IMR-90 (cell line): ENCODE measurements around the gene PTPRG. TPM values are rescaled to one million over a fixed set of nuclear protein-coding genes. Genes with fewer than 3 reads are reported as not detected.

Source experiments
- ATAC-seq: fragments of 200-7000 bp; cut with Tn5 transposase; 2 replicates; pipeline ENCODE4 v1.9.1; 2020; ENCODE audit warnings: low read depth, mild to moderate bottlenecking, moderate library complexity
- BruUV-seq: library from RNA; stranded (reverse); fragments of 400-500 nt; replicated peaks from 2 replicates; lab custom pipeline; 2021; lab: Mats Ljungman, UMichigan
- CTCF ChIA-PET: fragments of 300-600 bp; formaldehyde crosslinking; extraction: SDS; loops from one replicate; lab custom pipeline; 2021; ENCODE audit warnings: antibody characterized with exemption; lab: Yijun Ruan, JAX
- POLR2A ChIA-PET: fragments of 300-600 bp; sonication (Branson Sonifier 250); formaldehyde crosslinking; loops from one replicate; lab custom pipeline; 2022; ENCODE audit warnings: antibody characterized with exemption; ENCODE audit not compliant: unreplicated experiment; lab: Charles Lee
- DNase-seq: peaks from one replicate; pipeline ENCODE4 v3.0.0; 2013
- H2AFZ ChIP-seq: replicated peaks from 2 replicates; pipeline ENCODE3; 2013; ENCODE audit warnings: low read length, mild to moderate bottlenecking; ENCODE audit not compliant: poor library complexity
- H2AK5ac ChIP-seq: 2 replicates; pipeline ENCODE4 v1.6.1; 2013; ENCODE audit warnings: low read depth, low read length, inconsistent platforms
- H2AK9ac ChIP-seq: replicated peaks from 2 replicates; pipeline ENCODE3; 2013; ENCODE audit warnings: mild to moderate bottlenecking, low read depth, low read length, moderate library complexity; ENCODE audit not compliant: poor library complexity
- H2BK120ac ChIP-seq: 2 replicates; pipeline ENCODE4 v1.6.1; 2013; ENCODE audit warnings: low read depth, low read length, inconsistent platforms
- H2BK15ac ChIP-seq: 3 replicates; pipeline ENCODE4 v1.6.1; 2013; ENCODE audit warnings: low read depth, low read length, inconsistent platforms
- H2BK20ac ChIP-seq: 2 replicates; pipeline ENCODE4 v1.6.1; 2013; ENCODE audit warnings: low read depth, mild to moderate bottlenecking, inconsistent platforms, low read length, moderate library complexity
- H2BK5ac ChIP-seq: 2 replicates; pipeline ENCODE4 v1.6.1; 2013; ENCODE audit warnings: mild to moderate bottlenecking, low read depth, low read length, inconsistent platforms; ENCODE audit not compliant: poor library complexity, severe bottlenecking
- H3K14ac ChIP-seq: replicated peaks from 2 replicates; pipeline ENCODE4 v1.6.1; 2013; ENCODE audit warnings: low read depth, low read length, inconsistent platforms
- H3K18ac ChIP-seq: 2 replicates; pipeline ENCODE4 v1.6.1; 2013; ENCODE audit warnings: low read depth, low read length, control low read depth
- H3K23ac ChIP-seq: 2 replicates; pipeline ENCODE4 v1.6.1; 2013; ENCODE audit warnings: low read depth, low read length, inconsistent platforms
- H3K27ac ChIP-seq: 2 replicates; pipeline ENCODE4 v1.5.1; 2013; ENCODE audit warnings: mild to moderate bottlenecking, control low read depth, low read length; ENCODE audit not compliant: insufficient read depth
- H3K27me3 ChIP-seq: 2 replicates; pipeline ENCODE4 v1.6.1; 2013; ENCODE audit warnings: low read length; ENCODE audit not compliant: control insufficient read depth, insufficient read depth
- H3K36me3 ChIP-seq: 2 replicates; pipeline ENCODE4 v1.6.1; 2013; ENCODE audit warnings: low read length, mixed read lengths; ENCODE audit not compliant: control insufficient read depth, insufficient read depth
- H3K4ac ChIP-seq: 2 replicates; pipeline ENCODE4 v1.6.1; 2013; ENCODE audit warnings: low read depth, low read length, inconsistent platforms
- H3K4me1 ChIP-seq: 2 replicates; pipeline ENCODE4 v1.6.1; 2013; ENCODE audit warnings: low read length, mixed read lengths; ENCODE audit not compliant: control insufficient read depth, insufficient read depth
- H3K4me2 ChIP-seq: 2 replicates; pipeline ENCODE4 v1.6.1; 2013; ENCODE audit warnings: low read depth, mild to moderate bottlenecking, control low read depth, low read length, moderate library complexity
- H3K4me3 ChIP-seq: 2 replicates; pipeline ENCODE4 v1.5.1; 2013; ENCODE audit warnings: low read depth, mild to moderate bottlenecking, control low read depth, low read length, moderate library complexity; ENCODE audit not compliant: insufficient read depth
- H3K56ac ChIP-seq: 2 replicates; pipeline ENCODE4 v1.6.1; 2013; ENCODE audit warnings: low read length, inconsistent platforms; ENCODE audit not compliant: insufficient read depth; ENCODE audit errors: extremely low read depth
- H3K79me1 ChIP-seq, 2 experiments: 2 replicates each; pipeline ENCODE4 v1.6.1; 2013; ENCODE audit warnings: low read length in 2 of 2, inconsistent platforms in 1 of 2, low read depth in 1 of 2
- H3K9ac ChIP-seq: 2 replicates; pipeline ENCODE4 v1.6.1; 2013; ENCODE audit warnings: low read depth, low read length, control low read depth
- H3K9me1 ChIP-seq: 2 replicates; pipeline ENCODE4 v1.6.1; 2013; ENCODE audit warnings: low read length, inconsistent platforms; ENCODE audit not compliant: insufficient read depth
- H3K9me3 ChIP-seq: 2 replicates; pipeline ENCODE4 v1.6.1; 2013; ENCODE audit warnings: low read length; ENCODE audit not compliant: control insufficient read depth, insufficient read depth
- H4K20me1 ChIP-seq: 2 replicates; pipeline ENCODE4 v1.6.1; 2013; ENCODE audit warnings: low read length, inconsistent platforms; ENCODE audit not compliant: insufficient read depth
- H4K5ac ChIP-seq: 2 replicates; pipeline ENCODE4 v1.6.1; 2013; ENCODE audit warnings: mild to moderate bottlenecking, low read depth, low read length, control low read depth
- H4K8ac ChIP-seq, 2 experiments: 2 replicates each; pipeline ENCODE4 v1.6.1; 2013; ENCODE audit warnings: low read depth in 2 of 2, low read length in 2 of 2, control low read depth in 1 of 2, inconsistent platforms in 1 of 2
- H4K91ac ChIP-seq: 2 replicates; pipeline ENCODE4 v1.6.1; 2013; ENCODE audit warnings: low read depth, low read length, inconsistent platforms; ENCODE audit not compliant: insufficient read depth
- CHD1 ChIP-seq: IDR thresholded peaks from 2 replicates; pipeline ENCODE4 v1.6.1; 2012; ENCODE audit warnings: low read depth, low read length, improper control_type of control experiment
- WGBS, 2 experiments: methylation state at CpG; one replicate each; pipeline versions ENCODE4 v1.1.5 to v1.1.7; 2013; ENCODE audit warnings: missing lambda C conversion rate in 2 of 2; ENCODE audit not compliant: insufficient read length in 1 of 2; ENCODE audit errors: extremely low coverage in 2 of 2; 5-methylcytosine and 5-hydroxymethylcytosine counted together
- dilution Hi-C: fragments of 300-500 bp; cut with HindIII; formaldehyde crosslinking; loops from one replicate; pipeline ENCODE4 v1.14.3; 2018; ENCODE audit warnings: low sequenced_read_pairs; ENCODE audit not compliant: unreplicated experiment
- in situ Hi-C: fragments of 300-500 bp; cut with MboI; formaldehyde crosslinking; loops from 3 replicates; pipeline ENCODE4 v1.14.3; 2019; ENCODE audit warnings: low sequenced_read_pairs, inconsistent platforms, mixed read lengths
- intact Hi-C: fragments of 100-400 bp; cut with micrococcal nuclease; formaldehyde crosslinking; loops from 2 replicates; pipeline ENCODE4 v1.10.0; 2022
- polyA plus RNA-seq, 3 experiments: library from polyadenylated mRNA; depleted of rRNA; stranded (reverse); fragments of >200 nt; gene quantifications; 2 replicates each; pipeline ENCODE4 v1.2.3, GENCODE V29; 2012; ENCODE audit warnings: low replicate concordance in 1 of 3
- total RNA-seq: library from RNA; depleted of rRNA; stranded (reverse); fragments of >200 nt; gene quantifications from 2 replicates; pipeline ENCODE4 v1.2.3, GENCODE V29; 2012

The PTPRG gene
- total and polyA plus RNA-seq, 2 of the 4 experiments (the other 2 are of a cell fraction), result 7.7 to 31.0 TPM

DNA sequence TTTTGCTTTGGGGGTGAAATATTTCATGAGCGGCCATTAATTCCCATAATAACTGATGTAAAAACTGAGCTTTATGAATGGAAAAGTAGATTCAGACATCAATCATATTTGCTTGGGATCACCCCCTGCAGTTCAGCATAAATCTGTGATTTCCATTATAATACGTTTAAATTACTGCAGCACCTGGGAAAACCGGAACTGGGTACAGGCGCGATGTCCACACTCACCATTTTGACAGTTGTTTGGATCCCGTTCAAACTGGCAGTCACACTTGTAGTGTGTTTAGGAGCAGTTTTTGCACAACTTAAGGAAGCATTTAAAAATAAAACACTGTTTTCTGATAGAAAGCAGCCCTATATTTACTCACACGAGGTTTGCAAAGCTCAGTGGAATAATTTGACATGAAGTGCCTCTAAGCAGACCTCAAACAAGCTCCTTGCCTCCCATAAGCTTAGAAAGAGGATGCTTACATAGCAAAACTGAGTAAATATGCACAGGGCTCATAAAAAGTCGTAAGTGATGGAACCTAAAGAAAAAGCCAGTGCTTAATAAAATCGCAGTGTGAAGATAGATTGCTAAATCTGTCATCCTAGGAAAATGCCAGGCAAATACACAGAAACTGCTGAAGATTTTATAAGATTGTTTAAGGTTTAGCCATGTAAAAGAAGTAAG is 377.6 kb downstream of the PTPRG start:
- Histone ChIP-seq H2AK5ac (no peak overlapping the region), H3K4me3 (no peak overlapping the region), H3K18ac (no peak overlapping the region), H3K4me2 (no peak overlapping the region), H3K9ac (no peak overlapping the region), H2BK120ac (no peak overlapping the region), H2AFZ (no peak overlapping the region), H3K79me1 (peaks cover 17 to 22% of the 10 kb centered on the region in 2 experiments), H4K8ac (no peak overlapping the region), H3K27ac (no peak overlapping the region), H3K9me3 (no peaks in the 10 kb centered on the region), H3K27me3 (no peaks in the 10 kb centered on the region), H3K23ac (no peak overlapping the region), H2BK5ac (no peak overlapping the region), H2AK9ac (no peak overlapping the region), H3K14ac (no peak overlapping the region), H2BK20ac (no peak overlapping the region), H3K4ac (no peak overlapping the region), H3K9me1 (0 out of 2 replicates have a peak, but pooled peaks cover 4% of the 10 kb centered on the region), H3K4me1 (no peaks in the 10 kb centered on the region), H2BK15ac (no peak overlapping the region), H4K91ac (no peak overlapping the region), H3K56ac (no peak overlapping the region), H3K36me3 (no peaks in the 10 kb centered on the region), H4K5ac (no peak overlapping the region), H4K20me1 (0 out of 2 replicates have a peak, but pooled peaks cover 4% of the 10 kb centered on the region)
- no peak for ATAC-seq
- BruUV-seq, result no TSS peak
- in situ Hi-C loops (no loop called here), dilution Hi-C loops (no loop called here), intact Hi-C loops (loop anchor here (5.0 kb wide), 1 partner anchor 377 kb away; the partner anchor contains the start of gene PTPRG)
- CTCF ChIA-PET, result no interaction called here
- POLR2A ChIA-PET, result no interaction called here
- TF ChIP-seq CHD1, result no peak
- no peak for DNase-seq
- no CpG with 5 or more reads among the region's 9 CpGs for WGBS, 2 experiments
